Measurements from ENCODE around the gene CES4A. TPM values are rescaled to one million over a fixed set of nuclear protein-coding genes. Genes with fewer than 3 reads are reported as not detected.

The CES4A gene
- total and polyA plus RNA-seq, 9 of the 15 experiments (the other 6 are each of a cell fraction or from before 2014, with no cell fraction given): 0.09 to 0.13 (median 0.11) TPM; not detected in 6

DNA sequence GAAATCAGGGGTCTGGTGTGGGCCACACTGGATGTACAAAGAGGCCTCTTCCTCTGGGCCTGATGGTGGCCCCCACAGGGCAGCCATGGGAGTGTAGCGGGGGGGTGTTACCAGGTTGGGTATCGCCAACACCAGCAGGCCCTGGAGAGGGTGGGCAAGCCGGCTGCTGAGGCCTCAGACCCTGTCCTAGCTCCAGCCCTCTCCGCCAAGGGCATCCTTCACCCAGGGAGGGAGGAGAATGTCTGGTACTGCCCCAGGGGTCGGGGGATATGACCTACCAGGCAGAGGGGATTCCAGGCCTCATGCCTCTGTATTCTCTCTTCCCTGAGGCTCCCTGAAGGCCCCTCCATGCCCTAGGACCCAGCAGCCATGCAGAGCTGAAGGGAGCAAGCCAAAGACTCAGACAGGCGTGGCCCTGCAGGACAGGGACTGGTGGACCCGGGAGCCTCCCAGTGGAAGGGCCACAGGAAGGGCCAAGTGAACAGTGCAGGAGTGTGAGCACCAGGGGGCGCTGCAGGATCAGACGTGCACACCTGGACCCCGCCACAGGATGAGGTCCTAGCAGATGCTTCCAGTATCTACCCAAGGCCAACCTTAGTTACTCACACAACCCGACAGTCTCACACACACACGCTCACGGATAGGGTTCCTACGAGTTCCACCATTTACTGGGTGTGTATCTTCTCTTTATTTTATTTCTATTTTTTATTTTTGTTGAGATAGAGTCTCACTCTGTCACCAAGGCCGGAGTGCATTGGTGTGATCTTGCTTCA lies 10.9 kb upstream of the CES4A start (continued):
- TF ChIP-seq ETV5 (CRISPR knock-in tag; IDR thresholded peaks at IDR 0.05; ENCODE audit: low read depth) (peak; percentile 67; the same call in 1 of the 2 replicates), KLF1 (tag; IDR thresholded peaks at IDR 0.05) (0 out of 2 replicates have a peak, but pooled peaks have one; percentile 20), CAMTA2 (CRISPR knock-in tag; conservative IDR thresholded peaks at IDR 0.05) (no peak), HNRNPL (IDR thresholded peaks at IDR 0.05; ENCODE audit: low read depth, low read length) (no peak), ZNF408 (CRISPR knock-in tag; IDR thresholded peaks at IDR 0.05; ENCODE audit: low read depth) (no peak), MAZ (CRISPR knock-in tag; conservative IDR thresholded peaks at IDR 0.05 in 1 of 2, IDR thresholded peaks at IDR 0.05 in 1 of 2) (peak; percentile 36 to 61; a peak in 1 of 4 replicates), MAFF (IDR thresholded peaks at IDR 0.05; ENCODE audit: low read length) (no peak), CBFA2T3 (IDR thresholded peaks at IDR 0.05) (no peak), EWSR1 (IDR thresholded peaks at IDR 0.05; ENCODE audit: borderline replicate concordance, low read depth, partially characterized antibody) (no peak), ZNF699 (CRISPR knock-in tag; IDR thresholded peaks at IDR 0.05; ENCODE audit: insufficient replicate concordance) (no peak), ZKSCAN1 (IDR thresholded peaks at IDR 0.05; ENCODE audit: low read depth, low read length) (peak; percentile 63; the same call in 1 of the 2 replicates), PPARD (CRISPR knock-in tag; IDR thresholded peaks at IDR 0.05) (no peak), ZNF785 (CRISPR knock-in tag; IDR thresholded peaks at IDR 0.05) (no peak)
- TF ChIP-seq, protein P1, sequence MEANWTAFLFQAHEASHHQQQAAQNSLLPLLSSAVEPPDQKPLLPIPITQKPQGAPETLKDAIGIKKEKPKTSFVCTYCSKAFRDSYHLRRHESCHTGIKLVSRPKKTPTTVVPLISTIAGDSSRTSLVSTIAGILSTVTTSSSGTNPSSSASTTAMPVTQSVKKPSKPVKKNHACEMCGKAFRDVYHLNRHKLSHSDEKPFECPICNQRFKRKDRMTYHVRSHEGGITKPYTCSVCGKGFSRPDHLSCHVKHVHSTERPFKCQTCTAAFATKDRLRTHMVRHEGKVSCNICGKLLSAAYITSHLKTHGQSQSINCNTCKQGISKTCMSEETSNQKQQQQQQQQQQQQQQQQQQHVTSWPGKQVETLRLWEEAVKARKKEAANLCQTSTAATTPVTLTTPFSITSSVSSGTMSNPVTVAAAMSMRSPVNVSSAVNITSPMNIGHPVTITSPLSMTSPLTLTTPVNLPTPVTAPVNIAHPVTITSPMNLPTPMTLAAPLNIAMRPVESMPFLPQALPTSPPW (CRISPR knock-in tag; IDR thresholded peaks at IDR 0.05): no peak
- TF ChIP-seq, protein P2, sequence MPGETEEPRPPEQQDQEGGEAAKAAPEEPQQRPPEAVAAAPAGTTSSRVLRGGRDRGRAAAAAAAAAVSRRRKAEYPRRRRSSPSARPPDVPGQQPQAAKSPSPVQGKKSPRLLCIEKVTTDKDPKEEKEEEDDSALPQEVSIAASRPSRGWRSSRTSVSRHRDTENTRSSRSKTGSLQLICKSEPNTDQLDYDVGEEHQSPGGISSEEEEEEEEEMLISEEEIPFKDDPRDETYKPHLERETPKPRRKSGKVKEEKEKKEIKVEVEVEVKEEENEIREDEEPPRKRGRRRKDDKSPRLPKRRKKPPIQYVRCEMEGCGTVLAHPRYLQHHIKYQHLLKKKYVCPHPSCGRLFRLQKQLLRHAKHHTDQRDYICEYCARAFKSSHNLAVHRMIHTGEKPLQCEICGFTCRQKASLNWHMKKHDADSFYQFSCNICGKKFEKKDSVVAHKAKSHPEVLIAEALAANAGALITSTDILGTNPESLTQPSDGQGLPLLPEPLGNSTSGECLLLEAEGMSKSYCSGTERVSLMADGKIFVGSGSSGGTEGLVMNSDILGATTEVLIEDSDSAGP (CRISPR knock-in tag; IDR thresholded peaks at IDR 0.05): peak; percentile 45; the same call in 1 of the 2 replicates
- TF ChIP-seq, protein P3, sequence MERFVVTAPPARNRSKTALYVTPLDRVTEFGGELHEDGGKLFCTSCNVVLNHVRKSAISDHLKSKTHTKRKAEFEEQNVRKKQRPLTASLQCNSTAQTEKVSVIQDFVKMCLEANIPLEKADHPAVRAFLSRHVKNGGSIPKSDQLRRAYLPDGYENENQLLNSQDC (CRISPR knock-in tag; IDR thresholded peaks at IDR 0.05): no peak
- TF ChIP-seq, protein P4, sequence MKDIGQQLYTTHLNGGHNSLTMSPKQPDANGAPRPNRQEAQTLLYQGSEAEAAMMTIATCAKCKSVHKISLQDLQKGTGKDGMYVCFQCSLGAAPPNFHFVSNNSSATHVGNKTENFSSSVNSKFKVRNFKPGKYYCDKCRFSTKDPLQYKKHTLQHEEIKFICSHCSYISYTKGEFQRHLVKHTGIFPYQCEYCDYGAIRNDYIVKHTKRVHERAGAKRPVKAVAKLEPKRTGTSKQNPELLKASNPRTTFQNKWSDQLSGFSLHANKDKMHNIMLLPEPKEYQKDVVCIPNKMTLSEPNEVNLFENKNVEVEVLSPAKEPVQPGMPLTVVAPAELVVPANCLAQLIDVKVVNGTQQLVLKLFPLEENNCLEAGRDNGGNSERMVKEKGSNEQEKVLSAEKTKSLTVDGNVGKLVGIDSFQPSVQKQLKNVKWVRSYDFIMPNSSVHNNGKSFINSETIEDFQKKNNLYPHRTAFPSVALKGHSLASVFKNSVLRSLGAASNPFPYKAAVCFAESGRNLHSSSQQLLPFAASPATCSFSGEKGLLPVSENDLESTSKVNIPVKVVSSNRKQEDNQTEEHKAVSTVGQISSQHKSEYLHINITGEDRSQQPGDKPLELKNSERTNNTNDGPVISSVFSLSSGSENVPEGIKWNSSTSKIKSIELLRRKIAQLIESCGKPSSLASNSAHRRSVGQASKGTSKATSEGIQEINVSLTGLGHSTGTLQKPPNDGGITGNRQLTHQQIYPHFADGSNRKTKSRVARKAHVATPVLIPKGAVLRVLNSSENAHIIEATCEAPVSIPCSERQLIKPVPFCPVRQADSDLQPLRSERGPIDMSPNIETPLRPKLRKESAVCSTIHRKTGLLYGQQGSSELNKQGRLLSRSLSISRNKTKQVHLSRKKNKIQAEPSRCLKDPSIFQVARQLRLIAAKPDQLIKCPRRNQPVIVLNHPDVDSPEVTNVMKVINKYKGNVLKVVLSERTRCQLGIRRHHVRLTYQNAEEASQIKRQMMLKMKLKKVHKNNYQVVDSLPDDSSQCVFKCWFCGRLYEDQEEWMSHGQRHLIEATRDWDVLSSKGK (CRISPR knock-in tag; IDR thresholded peaks at IDR 0.05): no peak
- TF ChIP-seq, protein P5, sequence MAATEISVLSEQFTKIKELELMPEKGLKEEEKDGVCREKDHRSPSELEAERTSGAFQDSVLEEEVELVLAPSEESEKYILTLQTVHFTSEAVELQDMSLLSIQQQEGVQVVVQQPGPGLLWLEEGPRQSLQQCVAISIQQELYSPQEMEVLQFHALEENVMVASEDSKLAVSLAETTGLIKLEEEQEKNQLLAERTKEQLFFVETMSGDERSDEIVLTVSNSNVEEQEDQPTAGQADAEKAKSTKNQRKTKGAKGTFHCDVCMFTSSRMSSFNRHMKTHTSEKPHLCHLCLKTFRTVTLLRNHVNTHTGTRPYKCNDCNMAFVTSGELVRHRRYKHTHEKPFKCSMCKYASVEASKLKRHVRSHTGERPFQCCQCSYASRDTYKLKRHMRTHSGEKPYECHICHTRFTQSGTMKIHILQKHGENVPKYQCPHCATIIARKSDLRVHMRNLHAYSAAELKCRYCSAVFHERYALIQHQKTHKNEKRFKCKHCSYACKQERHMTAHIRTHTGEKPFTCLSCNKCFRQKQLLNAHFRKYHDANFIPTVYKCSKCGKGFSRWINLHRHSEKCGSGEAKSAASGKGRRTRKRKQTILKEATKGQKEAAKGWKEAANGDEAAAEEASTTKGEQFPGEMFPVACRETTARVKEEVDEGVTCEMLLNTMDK (IDR thresholded peaks at IDR 0.05; ENCODE audit: borderline replicate concordance, insufficient read depth, low read depth, low read length, poor library complexity, severe bottlenecking): peak; percentile 11

All from K562 (cell line).